GM12891 (cell line): ENCODE data around the gene BNIP3.

Experiments
- DNase-seq: peaks from one replicate; pipeline ENCODE4 v3.0.0; 2011; ENCODE audit warnings: low spot score; ENCODE audit not compliant: insufficient read length
- FAIRE-seq: peaks from 2 replicates; lab custom pipeline; 2011; peaks lifted over from hg19 to GRCh38; lab: Jason Lieb, UNC
- PAX5 ChIP-seq: IDR thresholded peaks from 2 replicates; pipeline ENCODE4 v1.6.1; 2011; ENCODE audit warnings: low read length, moderate library complexity, mild to moderate bottlenecking; ENCODE audit not compliant: insufficient read depth, severe bottlenecking
- POLR2A ChIP-seq: IDR thresholded peaks from 2 replicates; pipeline ENCODE4 v1.6.1; 2011; ENCODE audit warnings: low read depth, low read length, control low read depth
- POLR2AphosphoS5 ChIP-seq: IDR thresholded peaks from 2 replicates; pipeline ENCODE4 v1.6.1; 2011; ENCODE audit warnings: low read depth, low read length, control low read depth
- POU2F2 ChIP-seq: IDR thresholded peaks from 2 replicates; pipeline ENCODE4 v1.6.1; 2011; ENCODE audit warnings: low read depth, mild to moderate bottlenecking, control low read depth, low read length, moderate library complexity
- SPI1 ChIP-seq: IDR thresholded peaks from 2 replicates; pipeline ENCODE4 v1.6.1; 2011; ENCODE audit warnings: low read depth, low read length, control low read depth
- TAF1 ChIP-seq: IDR thresholded peaks from 2 replicates; pipeline ENCODE4 v1.6.1; 2011; ENCODE audit warnings: low read depth, low read length, control low read depth

The BNIP3 gene

DNA sequence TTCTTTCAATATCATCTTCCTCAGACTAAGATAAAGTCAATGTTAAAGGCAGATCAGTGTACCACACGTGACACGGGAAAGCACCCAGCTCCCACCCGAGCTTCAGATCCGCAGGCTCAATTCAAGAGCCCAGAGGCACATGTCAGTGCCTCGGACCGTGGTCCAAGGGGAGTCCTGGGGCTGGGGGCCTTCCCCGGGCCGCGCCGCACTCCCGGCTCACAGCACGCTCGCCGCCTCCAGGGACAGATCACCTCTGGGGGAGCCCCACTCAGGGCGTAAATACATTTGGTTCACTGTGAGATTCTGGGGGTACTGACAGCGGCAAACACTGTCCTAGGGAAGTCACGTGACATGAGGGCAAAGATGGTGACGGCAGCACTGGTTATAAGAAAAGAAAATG lies 10.8 kb downstream of the BNIP3 start:
- no peak for FAIRE-seq
- TF ChIP-seq PAX5: no peak
- no peak for TF ChIP-seq SPI1
- no peak for TF ChIP-seq POLR2AphosphoS5
- no peak for TF ChIP-seq POU2F2
- TF ChIP-seq TAF1: no peak
- TF ChIP-seq POLR2A: no peak
- DNase-seq: no peak

DNA sequence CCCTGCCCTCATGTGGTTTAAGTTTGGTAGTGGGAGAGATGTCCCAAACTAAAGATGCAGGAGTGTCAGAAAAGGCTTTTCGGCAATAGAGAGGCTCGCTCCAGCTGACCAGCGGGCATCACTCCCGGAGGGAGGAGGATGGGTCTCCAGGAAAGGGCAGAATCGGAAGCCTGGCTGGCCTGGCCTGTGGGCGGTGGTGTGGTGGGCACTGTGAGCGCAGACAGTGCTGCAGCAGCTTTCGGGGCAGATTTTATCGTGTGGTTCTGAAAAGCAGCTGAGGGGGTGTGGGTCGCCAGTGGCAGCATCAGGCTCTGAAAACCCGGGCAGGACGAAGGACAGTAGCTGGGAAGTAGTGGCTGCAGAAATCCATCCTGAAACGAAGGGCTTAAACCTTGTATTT lies 12.8 kb downstream of the BNIP3 start:
- DNase-seq: no peak
- no peak for TF ChIP-seq POLR2A
- no peak for TF ChIP-seq PAX5
- TF ChIP-seq SPI1: no peak
- TF ChIP-seq TAF1: no peak
- no peak for TF ChIP-seq POU2F2
- no peak for TF ChIP-seq POLR2AphosphoS5
- no peak for FAIRE-seq

DNA sequence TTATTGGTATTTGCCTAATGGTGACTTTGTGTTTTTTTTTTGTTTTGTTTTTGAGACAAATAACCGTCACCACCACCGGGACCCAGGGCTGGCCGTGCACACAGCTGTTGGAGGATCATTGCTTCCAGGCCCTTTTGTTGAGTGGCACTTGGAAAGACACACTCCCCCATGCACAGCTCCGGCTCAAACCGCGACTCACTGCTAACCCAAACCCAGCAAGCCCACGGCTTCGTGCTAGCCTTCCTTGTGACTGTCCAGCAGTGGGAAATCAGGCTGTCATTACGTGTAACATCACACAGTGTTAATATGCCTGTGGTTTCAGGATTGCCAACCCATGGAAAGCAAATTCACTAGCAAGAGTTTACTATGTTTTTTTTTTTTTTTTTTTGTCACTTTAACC lies 17.4 kb downstream of the BNIP3 start:
- TF ChIP-seq SPI1 (no peak), POLR2AphosphoS5 (no peak), TAF1 (no peak), POU2F2 (no peak), POLR2A (no peak)
- DNase-seq (no peak), FAIRE-seq (no peak)

GRCh38 chr10:131963811-131964210 lies 17.9 kb downstream of the BNIP3 start:
- TF ChIP-seq POLR2AphosphoS5 (no peak), POLR2A (no peak), TAF1 (no peak), PAX5 (no peak), POU2F2 (no peak), SPI1 (no peak)
- no peak for FAIRE-seq
- no peak for DNase-seq

DNA sequence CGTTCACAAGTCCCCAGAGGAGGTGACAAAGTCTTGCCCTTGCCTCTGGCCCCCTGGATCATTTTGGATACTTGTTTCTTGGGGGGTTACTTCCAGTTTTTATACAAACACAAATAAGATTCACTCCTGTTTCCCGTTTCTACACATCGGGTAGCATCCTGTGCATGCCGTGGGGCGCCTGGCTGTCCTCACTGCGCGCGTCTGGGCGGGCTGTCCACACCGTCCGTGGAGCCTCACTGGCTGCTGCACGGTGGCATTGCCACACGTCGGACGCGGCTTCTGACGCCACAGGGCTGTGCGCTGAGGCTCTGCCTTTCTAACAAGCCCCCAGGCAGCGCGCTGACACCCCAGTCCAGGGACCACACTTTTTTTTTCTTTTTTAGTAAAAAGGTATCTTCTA lies 18.4 kb downstream of the BNIP3 start:
- DNase-seq (no peak), FAIRE-seq (no peak)
- TF ChIP-seq SPI1: no peak
- no peak for TF ChIP-seq POLR2AphosphoS5
- no peak for TF ChIP-seq TAF1
- TF ChIP-seq POLR2A: no peak
- TF ChIP-seq PAX5: no peak
- TF ChIP-seq POU2F2: no peak

- DNase-seq (no peak), FAIRE-seq (no peak)
- TF ChIP-seq SPI1 (no peak), TAF1 (no peak), PAX5 (no peak), POLR2AphosphoS5 (no peak), POLR2A (no peak), POU2F2 (no peak)
These were observed 19.7 kb downstream of the BNIP3 start for GRCh38 chr10:131961777-131962662.

GRCh38 chr10:131961047-131961776 lies 20.5 kb downstream of the BNIP3 start:
- no peak for FAIRE-seq
- no peak for TF ChIP-seq PAX5
- TF ChIP-seq SPI1: no peak
- no peak for TF ChIP-seq POU2F2
- TF ChIP-seq POLR2AphosphoS5: no peak
- TF ChIP-seq POLR2A: no peak
- TF ChIP-seq TAF1: no peak
- no peak for DNase-seq

GRCh38 chr10:131960631-131961046 lies 21.1 kb downstream of the BNIP3 start:
- TF ChIP-seq SPI1: no peak
- no peak for TF ChIP-seq POLR2A
- no peak for TF ChIP-seq POLR2AphosphoS5
- TF ChIP-seq POU2F2: no peak
- TF ChIP-seq PAX5: no peak
- no peak for TF ChIP-seq TAF1
- no peak for FAIRE-seq
- DNase-seq: no peak

DNA sequence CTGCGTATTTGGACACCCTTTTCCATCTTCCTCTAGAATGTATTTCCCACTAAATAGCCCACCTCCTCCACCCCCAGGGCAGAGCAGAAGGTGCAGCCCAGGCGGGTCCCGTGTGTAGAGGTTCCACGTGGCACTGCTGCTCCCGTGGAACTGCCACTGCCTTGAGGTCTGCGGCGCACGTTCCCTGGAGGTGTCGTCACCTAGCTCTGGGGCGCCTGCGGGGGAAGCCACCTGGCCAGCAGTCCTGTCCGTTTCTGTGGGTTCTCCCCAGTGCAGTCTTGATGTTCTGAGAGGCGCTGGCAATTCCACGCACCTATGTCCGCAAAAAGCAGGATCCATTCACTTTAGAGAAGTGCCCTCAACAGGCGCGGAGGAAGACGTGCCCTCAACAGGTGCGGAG lies 21.9 kb downstream of the BNIP3 start:
- FAIRE-seq (no peak), DNase-seq (no peak)
- TF ChIP-seq PAX5: no peak
- no peak for TF ChIP-seq TAF1
- no peak for TF ChIP-seq POLR2AphosphoS5
- no peak for TF ChIP-seq POLR2A
- TF ChIP-seq SPI1: no peak
- TF ChIP-seq POU2F2: no peak
